ENCODE measurements around the gene SP3.

DNA sequence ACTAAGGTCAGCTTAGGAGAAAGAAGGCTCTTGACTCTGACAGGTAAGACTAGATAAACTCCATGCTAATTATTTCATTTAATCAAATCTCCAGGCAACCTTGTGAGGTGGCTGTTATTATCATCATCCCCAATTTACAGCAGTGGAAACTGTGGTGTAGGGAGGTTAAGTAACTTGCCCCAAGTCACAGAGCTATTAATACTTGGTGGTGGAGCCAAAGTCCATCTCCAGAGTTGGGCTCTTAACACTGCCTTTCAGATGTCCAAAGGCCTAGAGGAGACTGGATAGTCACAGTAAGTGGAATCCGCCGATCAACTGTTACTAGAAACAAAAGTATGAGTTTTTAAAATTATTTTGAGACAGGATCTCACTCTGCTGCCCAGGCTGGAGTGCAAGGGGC lies 46.6 kb upstream of the SP3 start:
- no peak for TF ChIP-seq GATA2 (IDR thresholded peaks at IDR 0.05; ENCODE audit: low read depth, low read length)
- TF ChIP-seq GATA3 (IDR thresholded peaks at IDR 0.05; ENCODE audit: low read depth, low read length) = no peak

All from SH-SY5Y (cell line).